T47D (cell line): ENCODE results near the gene TUBA4B.

Source experiments
- DNase-seq, 2 experiments: peaks; one replicate each; pipeline versions ENCODE4 v3.0.0 to v3.0.0-alpha.2; 2011 to 2012; ENCODE audit warnings: low read depth in 1 of 2, low spot score in 1 of 2
- JUND ChIP-seq: IDR thresholded peaks from 2 replicates; pipeline ENCODE4 v1.6.1; 2012; ENCODE audit warnings: low read depth
- in situ Hi-C: cut with HindIII; loops from 2 replicates; pipeline ENCODE4 v1.10.0; 2016; ENCODE audit warnings: low sequenced_read_pairs, low pct_unique_long_range_greater_than_20kb

Gene TUBA4B

DNA sequence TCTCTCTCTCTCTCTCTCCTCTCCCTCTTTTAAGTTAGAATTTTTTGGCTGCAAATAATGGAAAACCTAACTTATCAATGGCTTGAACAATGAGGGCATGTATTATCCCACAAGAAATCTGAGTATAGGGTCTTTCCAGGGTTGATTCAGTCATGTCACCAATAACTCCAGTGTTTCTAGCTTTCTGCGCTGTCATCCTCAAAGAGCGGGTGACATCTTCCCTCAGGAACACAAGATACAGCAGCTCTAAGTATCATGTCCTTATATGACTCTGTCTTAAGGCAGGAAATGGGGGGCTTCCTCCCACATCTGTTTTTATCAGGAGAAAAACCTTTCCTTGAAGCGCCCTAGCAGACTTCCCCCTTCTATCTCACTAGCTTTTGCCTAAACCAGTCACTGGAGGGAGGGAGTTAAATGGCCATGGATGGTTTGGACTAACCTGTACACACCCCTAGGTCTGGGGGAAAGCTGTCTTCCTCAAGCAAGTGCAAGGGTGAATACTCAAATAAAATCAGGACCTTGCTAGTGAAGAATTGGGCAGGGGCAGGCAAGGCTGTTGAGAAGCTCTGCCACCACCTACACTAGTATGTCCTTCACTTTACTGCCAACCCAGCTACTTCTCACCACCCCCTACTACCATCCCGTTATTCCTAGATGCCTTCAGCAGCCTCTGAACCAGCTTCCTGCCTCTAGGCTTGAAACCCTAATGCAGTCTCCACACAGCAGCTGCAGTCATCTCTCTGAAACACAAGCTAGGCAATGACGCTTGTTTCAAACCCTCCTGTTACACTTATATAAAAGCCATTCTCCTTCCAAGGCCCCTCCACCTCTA lies 8.2 kb downstream of the TUBA4B start:
- no peak for DNase-seq
- TF ChIP-seq JUND: no peak
- in situ Hi-C loops: no loop called here

DNA sequence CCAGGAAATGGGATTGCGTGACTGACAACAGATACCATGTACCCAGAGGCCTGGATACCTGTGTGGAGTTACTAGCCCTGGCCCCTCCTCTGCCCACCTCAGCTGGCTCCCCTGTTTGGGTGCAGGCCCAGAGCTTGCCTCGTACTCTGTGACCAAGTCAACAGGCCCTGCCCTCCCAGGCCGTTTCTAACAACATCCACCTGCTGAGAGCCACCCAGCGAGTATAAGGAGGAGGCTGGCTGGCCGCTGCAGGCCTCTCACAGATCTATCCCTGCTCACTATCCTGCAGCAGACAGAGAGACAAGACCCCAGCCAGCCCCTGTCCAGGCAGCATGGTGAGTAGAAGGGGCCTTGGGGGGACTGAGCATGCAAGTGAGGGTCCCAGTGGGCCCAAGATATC lies 13.2 kb downstream of the TUBA4B start:
- in situ Hi-C loops: no loop called here
- DNase-seq: no peak
- no peak for TF ChIP-seq JUND

- DNase-seq: no peak
- no peak for TF ChIP-seq JUND
- in situ Hi-C loops: no loop called here
These were observed 13.8 kb downstream of the TUBA4B start for GRCh38 chr2:219266886-219267285.

DNA sequence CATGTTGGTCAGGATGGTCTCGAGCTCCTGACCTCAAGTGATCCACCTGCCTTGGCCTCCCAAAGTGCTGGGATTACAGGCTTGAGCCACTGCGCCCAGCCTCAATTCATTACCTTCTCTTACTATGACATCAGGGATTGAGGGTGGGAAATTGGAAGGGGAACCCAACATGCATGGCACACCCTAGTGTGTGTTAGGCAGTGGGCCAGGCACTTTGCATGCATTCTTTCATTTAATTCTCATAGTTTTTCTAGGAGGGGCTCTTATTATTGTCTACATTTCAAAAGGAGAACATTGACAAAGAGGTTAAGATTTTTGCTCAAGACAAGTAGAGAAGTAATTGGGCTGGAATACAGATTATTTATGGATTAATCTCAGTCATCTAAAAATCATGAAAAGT lies 15.3 kb downstream of the TUBA4B start:
- no peak for DNase-seq
- TF ChIP-seq JUND: no peak
- in situ Hi-C loops: no loop called here

- no peak for TF ChIP-seq JUND
- DNase-seq: no peak
- in situ Hi-C loops: no loop called here
These were observed 16.5 kb downstream of the TUBA4B start for GRCh38 chr2:219269362-219270054.

DNA sequence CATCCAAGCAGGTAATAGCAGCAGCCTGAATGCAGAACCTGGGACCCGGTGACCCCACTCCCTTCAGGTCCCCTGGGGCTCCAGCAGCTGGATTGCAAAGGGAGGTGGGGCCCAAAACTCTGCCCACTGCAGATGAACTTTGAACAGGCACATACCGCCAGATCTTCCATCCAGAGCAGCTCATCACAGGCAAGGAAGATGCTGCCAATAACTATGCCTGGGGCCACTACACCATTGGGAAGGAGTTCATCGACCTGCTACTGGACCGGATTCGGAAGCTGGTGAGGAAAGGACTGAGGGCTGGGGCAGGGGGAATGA lies 17.0 kb downstream of the TUBA4B start:
- DNase-seq: no peak
- in situ Hi-C loops: no loop called here
- TF ChIP-seq JUND: no peak

DNA sequence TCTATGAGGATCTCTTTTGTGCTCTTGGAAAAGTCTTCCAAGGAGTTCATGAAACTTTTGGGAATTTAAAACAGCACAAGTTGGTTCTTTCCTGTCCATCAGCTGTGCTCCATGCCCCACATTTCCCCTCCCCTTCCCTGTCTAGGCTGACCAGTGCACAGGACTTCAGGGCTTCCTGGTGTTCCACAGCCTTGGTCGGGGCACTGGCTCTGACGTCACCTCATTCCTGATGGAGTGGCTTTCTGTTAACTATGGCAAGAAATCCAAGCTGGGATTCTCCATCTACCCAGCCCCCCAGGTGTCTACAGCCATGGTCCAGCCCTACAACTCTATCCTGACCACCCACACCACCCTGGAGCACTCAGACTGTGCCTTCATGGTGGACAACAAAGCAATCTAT lies 18.0 kb downstream of the TUBA4B start:
- no peak for TF ChIP-seq JUND
- in situ Hi-C loops: no loop called here
- no peak for DNase-seq

GRCh38 chr2:219272356-219272755 lies 19.3 kb downstream of the TUBA4B start:
- no peak for DNase-seq
- in situ Hi-C loops: no loop called here
- no peak for TF ChIP-seq JUND

DNA sequence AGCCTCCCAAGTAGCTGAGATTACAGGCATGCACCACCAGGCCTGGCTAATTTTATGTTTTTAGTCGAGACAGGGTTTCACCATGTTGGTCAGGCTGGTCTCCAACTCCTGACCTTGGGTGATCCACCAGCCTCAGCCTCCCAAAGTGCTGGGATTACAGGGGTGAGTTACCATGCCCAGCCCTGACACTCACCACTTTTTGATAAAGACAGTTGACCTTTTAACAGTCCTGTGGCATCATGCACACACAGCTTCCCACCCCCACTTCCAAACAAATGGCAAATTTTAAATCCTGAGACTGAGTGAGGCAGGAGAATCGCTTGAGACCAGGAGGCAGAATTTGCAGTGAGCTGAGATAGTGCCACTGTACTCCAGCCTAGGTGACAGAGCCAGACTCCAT lies 20.0 kb downstream of the TUBA4B start:
- in situ Hi-C loops: no loop called here
- DNase-seq: no peak
- no peak for TF ChIP-seq JUND

GRCh38 chr2:219273937-219274336 lies 20.9 kb downstream of the TUBA4B start:
- in situ Hi-C loops: no loop called here
- peak in 1 of 2 experiments; percentile 56 for DNase-seq
- no peak for TF ChIP-seq JUND

DNA sequence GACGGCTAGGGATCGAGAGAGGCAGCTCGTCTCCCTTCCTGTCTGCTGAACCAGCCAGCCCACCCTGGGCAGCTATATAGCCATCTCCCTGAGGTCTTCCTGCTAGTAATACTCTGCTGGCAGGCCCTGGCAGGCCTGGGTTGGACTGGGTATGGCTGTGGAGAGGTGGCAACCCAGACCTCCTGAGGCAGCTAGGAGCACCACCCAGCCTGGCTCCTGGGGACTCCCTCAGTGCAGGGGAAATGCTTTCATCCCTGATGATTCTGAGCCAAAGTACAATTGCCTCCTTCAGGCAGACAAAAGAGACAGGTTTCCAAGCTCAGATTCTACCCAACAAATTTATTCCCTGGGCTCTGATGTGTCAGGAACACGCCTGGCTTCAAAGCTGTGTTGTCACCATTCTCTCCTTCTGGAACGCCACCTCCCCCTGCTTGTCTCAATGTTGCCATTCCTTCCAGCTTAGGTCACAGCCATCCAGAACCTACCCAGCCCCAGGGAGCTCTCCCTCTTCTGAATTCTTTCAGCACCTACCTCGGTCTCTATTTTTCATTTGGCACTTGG lies 21.4 kb downstream of the TUBA4B start:
- in situ Hi-C loops: no loop called here
- DNase-seq: peak; percentile 51 to 79
- peak; percentile 54 for TF ChIP-seq JUND

DNA sequence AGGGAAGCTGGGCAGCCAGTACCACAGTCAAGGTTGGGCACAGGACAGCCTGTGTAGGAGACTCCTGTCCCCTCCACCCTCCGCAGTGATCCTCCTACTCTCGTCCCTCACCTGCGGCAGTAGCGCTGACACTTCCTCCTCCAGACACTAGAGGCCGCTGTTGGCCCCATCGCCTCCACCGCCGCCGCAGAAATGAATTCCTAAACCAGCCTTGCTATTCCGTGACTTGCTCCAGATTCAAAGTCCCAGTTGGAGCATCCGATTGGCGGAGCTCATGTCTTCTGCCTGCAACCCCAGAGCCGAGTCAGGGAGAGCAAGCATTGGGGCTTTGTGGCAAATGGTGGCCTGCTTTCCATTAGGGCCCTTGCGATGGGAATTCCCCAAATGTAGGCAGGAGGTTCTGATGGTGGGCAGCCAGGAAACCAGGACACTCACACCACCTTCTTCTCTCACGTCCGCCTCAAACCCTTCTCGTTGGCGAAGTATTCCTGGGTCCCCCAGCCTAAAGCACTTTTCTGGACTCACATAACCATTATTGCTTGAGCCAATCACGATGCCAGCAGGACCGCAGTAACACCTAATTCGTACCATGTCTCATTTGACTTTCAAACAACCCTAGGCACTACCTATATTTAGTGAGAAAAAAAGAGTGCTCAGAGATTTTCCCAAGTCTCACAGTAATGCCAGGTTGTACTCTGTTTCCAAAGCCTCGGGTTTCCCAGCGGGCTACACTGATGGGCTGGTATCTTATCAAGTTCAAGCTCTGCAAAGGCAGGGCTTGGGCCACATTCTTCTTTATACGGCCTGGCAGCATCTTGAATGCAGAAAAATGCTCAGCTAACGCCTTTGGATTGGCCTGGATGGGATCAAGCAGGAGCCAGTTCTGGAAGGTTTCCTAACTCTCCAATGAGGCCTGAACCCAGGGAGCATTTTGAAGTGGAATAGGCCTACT lies 24.9 kb downstream of the TUBA4B start:
- TF ChIP-seq JUND: no peak
- DNase-seq: peak; percentile 50 to 82
- in situ Hi-C loops: no loop called here

GRCh38 chr2:219278655-219279150 lies 25.7 kb downstream of the TUBA4B start:
- DNase-seq: no peak
- in situ Hi-C loops: no loop called here
- TF ChIP-seq JUND: no peak
